ENCODE data around the gene SULF2. TPM values are rescaled to one million over a fixed set of nuclear protein-coding genes. Genes with fewer than 3 reads are reported as not detected.

The SULF2 gene
- total and polyA plus RNA-seq, 9 of the 15 experiments (the other 6 are each of a cell fraction or from before 2014, with no cell fraction given): 0.33 TPM; not detected in 8

- TF ChIP-seq CLOCK (CRISPR knock-in tag; IDR thresholded peaks at IDR 0.05; ENCODE audit: borderline replicate concordance) (no peak), NFE2 (IDR thresholded peaks at IDR 0.05; ENCODE audit: low read depth) (no peak), YY1 (IDR thresholded peaks at IDR 0.05; ENCODE audit: borderline replicate concordance in 1 of 3, control insufficient read depth in 1 of 3, extremely low read depth in 1 of 3, insufficient read depth in 3 of 3, insufficient read length in 1 of 3, insufficient replicate concordance in 2 of 3, low read depth in 1 of 3, low read length in 2 of 3) (no peak), SREBF1 (IDR thresholded peaks at IDR 0.05; ENCODE audit: borderline replicate concordance, low read depth, low read length) (no peak), ZBTB7A (IDR thresholded peaks at IDR 0.05; ENCODE audit: borderline replicate concordance, control insufficient read depth, low read depth, low read length) (no peak), PHF20 (IDR thresholded peaks at IDR 0.05; ENCODE audit: partially characterized antibody) (no peak), ZBTB34 (CRISPR knock-in tag; IDR thresholded peaks at IDR 0.05) (no peak), ARNT (IDR thresholded peaks at IDR 0.05) (no peak), VEZF1 (CRISPR knock-in tag; IDR thresholded peaks at IDR 0.05) (no peak), ZNF586 (CRISPR knock-in tag; conservative IDR thresholded peaks at IDR 0.05) (no peak), RCOR1 (IDR thresholded peaks at IDR 0.05; ENCODE audit: borderline replicate concordance in 1 of 2, low read depth in 2 of 2, low read length in 2 of 2) (no peak), KDM1A (IDR thresholded peaks at IDR 0.05) (peak; percentile 24 to 26; a peak in 2 of 4 replicates), PTTG1 (tag; IDR thresholded peaks at IDR 0.05; ENCODE audit: low read depth) (no peak), TCF3 (CRISPR knock-in tag; IDR thresholded peaks at IDR 0.05) (peak; percentile 42), ZNF507 (tag; conservative IDR thresholded peaks at IDR 0.05) (no peak), ZFPM2 (CRISPR knock-in tag; IDR thresholded peaks at IDR 0.05) (no peak), KAT2B (IDR thresholded peaks at IDR 0.05; ENCODE audit: low read depth, low read length) (no peak), POLR2G (IDR thresholded peaks at IDR 0.05; ENCODE audit: low read depth, low read length) (no peak), TEAD1 (CRISPR knock-in tag; IDR thresholded peaks at IDR 0.05) (no peak), SMARCE1 (IDR thresholded peaks at IDR 0.05) (peak; percentile 25; the same call in 1 of the 2 replicates), ARID2 (IDR thresholded peaks at IDR 0.05) (no peak)
These were observed 125.2 kb downstream of the SULF2 start (continued) for GRCh38 chr20:47659904-47660601.
